K562 (cell line): Measurements from ENCODE around the gene SULT1A3. TPM values are rescaled to one million over a fixed set of nuclear protein-coding genes. Genes with fewer than 3 reads are reported as not detected.
A peak's percentile ranks its signal among the peaks of the same experiment; 100 is the strongest.

Source experiments
- MGA ChIP-seq: fragments of 450-650 bp; IDR thresholded peaks from 2 replicates; pipeline ENCODE4 v1.6.1; 2016; ENCODE audit warnings: mild to moderate bottlenecking, moderate library complexity
- TCF15 ChIP-seq: fragments of 250-450 bp; sonication (Bioruptor Pico); IDR thresholded peaks from 2 replicates; pipeline ENCODE4 v1.8.0; 2022; ENCODE audit warnings: moderate library complexity, mild to moderate bottlenecking, inconsistent platforms
- YY1 ChIP-seq, 3 experiments: IDR thresholded peaks; 2 replicates each; pipeline ENCODE4 v1.6.1; 2011; ENCODE audit warnings: low read length in 2 of 3, mild to moderate bottlenecking in 2 of 3, moderate library complexity in 2 of 3, borderline replicate concordance in 1 of 3, control low read depth in 1 of 3, low read depth in 1 of 3; ENCODE audit not compliant: insufficient read depth in 3 of 3, insufficient replicate concordance in 2 of 3, control insufficient read depth in 1 of 3, insufficient read length in 1 of 3; ENCODE audit errors: extremely low read depth in 1 of 3
- ZNF407 ChIP-seq: fragments of 450-650 bp; IDR thresholded peaks from 2 replicates; pipeline ENCODE4 v1.6.1; 2016; ENCODE audit warnings: low read depth
- ZSCAN32 ChIP-seq: fragments of 450-650 bp; formaldehyde crosslinking; IDR thresholded peaks from 2 replicates; pipeline ENCODE4 v1.4.0; 2020; ENCODE audit warnings: mild to moderate bottlenecking, moderate library complexity
- polyA plus RNA-seq, 8 experiments: library from polyadenylated mRNA; depleted of rRNA in 4 of 8; stranded (reverse) in 5 of 8; unstranded in 3 of 8; fragments of >200 nt; fragmentation: Nextera tagmentation in 2 of 8; fragmentation: Illumina TruSeq in 1 of 8; extraction: Ambion mirVana in 2 of 8; extraction: Trizol in 1 of 8; gene quantifications; 2 replicates each; pipeline versions ENCODE4 v1.2.1 to v1.2.3, GENCODE V29; 2011 to 2014; ENCODE audit warnings: inconsistent platforms in 1 of 8, missing spikeins in 1 of 8
- total RNA-seq, 7 experiments: library from RNA; depleted of rRNA in 6 of 7; stranded (reverse); fragments of >200 nt in 6 of 7; fragmentation: Illumina TruSeq in 2 of 7; extraction: Trizol in 2 of 7; gene quantifications; 2 replicates each; pipeline versions ENCODE4 v1.2.1 to v1.2.3, GENCODE V29; 2011 to 2021; ENCODE audit warnings: low replicate concordance in 1 of 7

The SULT1A3 gene
- total and polyA plus RNA-seq, 9 of the 15 experiments (the other 6 are each of a cell fraction or from before 2014, with no cell fraction given): 2.4 to 18.0 (median 7.3) TPM

GRCh38 chr16:30185683-30186421 lies 13.2 kb upstream of the SULT1A3 start (continued):
- TF ChIP-seq MGA (peak; percentile 69; the same call in 1 of the 2 replicates), ZNF407 (no peak), ZSCAN32 (CRISPR knock-in tag) (peak; percentile 55; the same call in 1 of the 2 replicates), YY1 (IDR thresholded peaks at IDR 0.05; ENCODE audit: borderline replicate concordance in 1 of 3, control insufficient read depth in 1 of 3, extremely low read depth in 1 of 3, insufficient read depth in 3 of 3, insufficient read length in 1 of 3, insufficient replicate concordance in 2 of 3, low read depth in 1 of 3, low read length in 2 of 3) (peak in 1 of 3 experiments; percentile 18), TCF15 (CRISPR knock-in tag) (no peak)
